B cell (primary cell): ENCODE data around the gene SNTA1. TPM values are rescaled to one million over a fixed set of nuclear protein-coding genes. Genes with fewer than 3 reads are reported as not detected.

Source experiments
- ATAC-seq: fragments of 200-7000 bp; cut with Tn5 transposase; one replicate; pipeline ENCODE4 v1.10.0; 2021; ENCODE audit warnings: low read depth, mild to moderate bottlenecking, moderate number of reproducible peaks, moderate library complexity
- CTCF ChIA-PET: fragments of 350-600 bp; sonication (Branson Sonifier 250); formaldehyde crosslinking; loops from one replicate; lab custom pipeline; 2021; ENCODE audit warnings: antibody characterized with exemption, inconsistent platforms; lab: Charles Lee
- POLR2A ChIA-PET: fragments of 350-600 bp; sonication (Branson Sonifier 250); formaldehyde crosslinking; loops from one replicate; lab custom pipeline; 2021; ENCODE audit warnings: antibody characterized with exemption; lab: Charles Lee
- DNase-seq: peaks from one replicate; pipeline ENCODE4 v3.0.0; 2013
- H2AFZ ChIP-seq: 2 replicates; pipeline ENCODE4 v1.6.1; 2012; ENCODE audit warnings: mild to moderate bottlenecking, low read depth, low read length; ENCODE audit not compliant: insufficient read depth, poor library complexity, severe bottlenecking
- H3K27ac ChIP-seq, 2 donors: 1 replicate in 1 of 2; 2 replicates in 1 of 2; pipeline ENCODE4 v1.5.1; 2012 to 2013; ENCODE audit warnings: low read length in 2 of 2, mild to moderate bottlenecking in 2 of 2, moderate library complexity in 1 of 2
- H3K27me3 ChIP-seq, 4 experiments: fragments of 200-600 bp in 1 of 4; sonication (generic) in 1 of 4; replicated peaks in 1 of 4; 1 replicate in 2 of 4; 2 replicates in 2 of 4; pipeline versions ENCODE4 v1.6.1 to v1.7.0; 2013 to 2016; ENCODE audit warnings: low read length in 3 of 4, mild to moderate bottlenecking in 2 of 4, mixed read lengths in 1 of 4, moderate library complexity in 1 of 4; ENCODE audit not compliant: insufficient read depth in 4 of 4, control insufficient read depth in 3 of 4; ENCODE audit errors: control extremely low read depth in 1 of 4
- H3K36me3 ChIP-seq, 2 experiments: replicated peaks in 1 of 2; 1 replicate in 1 of 2; 2 replicates in 1 of 2; pipeline versions ENCODE4 v1.6.1 to v1.7.1; 2013; ENCODE audit warnings: low read length in 1 of 2; ENCODE audit not compliant: insufficient read depth in 2 of 2, control insufficient read depth in 1 of 2; ENCODE audit errors: control extremely low read depth in 1 of 2, extremely low read depth in 1 of 2
- H3K4me1 ChIP-seq, 2 donors: fragments of 200-600 bp in 1 of 2; sonication (generic) in 1 of 2; 1 replicate in 1 of 2; 2 replicates in 1 of 2; pipeline versions ENCODE4 v1.5.1 to v1.6.1; 2013 to 2017; ENCODE audit warnings: low read length in 2 of 2; ENCODE audit not compliant: control insufficient read depth in 2 of 2, insufficient read depth in 2 of 2
- H3K4me2 ChIP-seq: replicated peaks from 2 replicates; pipeline ENCODE3; 2012; ENCODE audit warnings: mild to moderate bottlenecking, low read depth, low read length; ENCODE audit not compliant: poor library complexity, severe bottlenecking
- H3K4me3 ChIP-seq, 5 experiments: fragments of 200-600 bp in 1 of 5; sonication (generic) in 1 of 5; 1 replicate in 3 of 5; 2 replicates in 2 of 5; pipeline versions ENCODE4 v1.5.1 to v1.7.0; 2011 to 2016; ENCODE audit warnings: low read length in 4 of 5, mild to moderate bottlenecking in 4 of 5, low read depth in 2 of 5, control low read depth in 1 of 5, moderate library complexity in 1 of 5; ENCODE audit not compliant: insufficient read depth in 1 of 5; ENCODE audit errors: control extremely low read depth in 1 of 5, extremely low read depth in 1 of 5
- H3K79me2 ChIP-seq: fragments of 200-600 bp; sonication (generic); one replicate; pipeline ENCODE4 v1.6.0; 2016; ENCODE audit warnings: low read length; ENCODE audit not compliant: control insufficient read depth, insufficient read depth
- H3K9ac ChIP-seq: fragments of 200-600 bp; sonication (generic); 2 replicates; pipeline ENCODE4 v1.6.1; 2017; ENCODE audit warnings: mild to moderate bottlenecking, low read length, moderate library complexity
- H3K9me3 ChIP-seq, 3 donors: one replicate each; pipeline versions ENCODE4 v1.6.1 to v1.7.1; 2013; ENCODE audit warnings: low read length in 2 of 3; ENCODE audit not compliant: control insufficient read depth in 2 of 3, insufficient read depth in 1 of 3; ENCODE audit errors: control extremely low read depth in 1 of 3
- H4K20me1 ChIP-seq: 2 replicates; pipeline ENCODE4 v1.6.0; 2012; ENCODE audit warnings: mild to moderate bottlenecking, low read length; ENCODE audit not compliant: insufficient read depth, control insufficient read depth, poor library complexity, severe bottlenecking
- H3K27ac Mint-ChIP-seq: one replicate; pipeline ENCODE4 v1.8.0; 2021; ENCODE audit warnings: mixed read lengths
- H3K27me3 Mint-ChIP-seq: one replicate; pipeline ENCODE4 v1.8.0; 2021; ENCODE audit warnings: mixed read lengths
- H3K4me1 Mint-ChIP-seq: one replicate; pipeline ENCODE4 v1.8.0; 2021; ENCODE audit warnings: mixed read lengths
- H3K4me3 Mint-ChIP-seq: one replicate; pipeline ENCODE4 v1.8.0; 2021; ENCODE audit warnings: mixed read lengths
- H3K9me3 Mint-ChIP-seq: one replicate; pipeline ENCODE4 v1.8.0; 2022; ENCODE audit warnings: mixed read lengths; ENCODE audit not compliant: insufficient read depth
- CTCF ChIP-seq: fragments of 200-600 bp; IDR thresholded peaks from one replicate; pipeline ENCODE4 v1.8.0; 2022; ENCODE audit warnings: antibody characterized with exemption, mild to moderate bottlenecking
- EZH2 ChIP-seq: IDR thresholded peaks from 2 replicates; pipeline ENCODE4 v1.6.1; 2012; ENCODE audit warnings: borderline replicate concordance, low read depth, mild to moderate bottlenecking, moderate library complexity, low read length; ENCODE audit not compliant: insufficient read depth, poor library complexity, severe bottlenecking
- WGBS: methylation state at CpG from one replicate; pipeline ENCODE4 v1.1.5; 2013; ENCODE audit warnings: missing lambda C conversion rate; ENCODE audit not compliant: insufficient coverage; 5-methylcytosine and 5-hydroxymethylcytosine counted together
- intact Hi-C: fragments of 100-400 bp; cut with micrococcal nuclease; formaldehyde crosslinking; loops from one replicate; pipeline ENCODE4 v1.10.0; 2022
- polyA plus RNA-seq: library from polyadenylated mRNA; depleted of rRNA; stranded (reverse); fragments of >200 nt; gene quantifications from 2 replicates; pipeline ENCODE4 v1.2.3, GENCODE V29; 2012
- total RNA-seq, 2 donors: library from RNA; stranded (reverse); fragments of 120-200 nt in 1 of 2; gene quantifications; 1 replicate in 1 of 2; 2 replicates in 1 of 2; pipeline versions ENCODE4 v1.2.3 to v1.2.4, GENCODE V29; 2013 to 2022

Gene SNTA1
- total and polyA plus RNA-seq, 2 donors (not counting 1 experiment from before 2014, with no cell fraction given): 7.0 to 9.9 TPM

GRCh38 chr20:33373735-33374605 is 69.6 kb downstream of the SNTA1 start:
- Mint-ChIP-seq H3K27me3 (no peaks in the 10 kb centered on the region), H3K4me3 (no peak overlapping the region), H3K4me1 (peaks cover 4% of the 10 kb centered on the region), H3K27ac (no peak overlapping the region), H3K9me3 (no peaks in the 10 kb centered on the region)
- no peaks in the 10 kb centered on the region for H3K27me3 ChIP-seq
- no peak overlapping the region for H3K4me3 ChIP-seq
- TF ChIP-seq EZH2 (no peak), CTCF (no peak)
- no peak overlapping the region for H2AFZ ChIP-seq
- CTCF ChIA-PET: interaction anchor here (0.6 to 0.7 kb wide), 2 partner anchors 11 to 277 kb away, joined by 3 read pairs; no protein-coding TSS in a partner anchor
- H3K79me2 ChIP-seq: no peaks in the 10 kb centered on the region
- peaks cover 4 to 10% of the 10 kb centered on the region in 2 donors for H3K4me1 ChIP-seq
- H3K4me2 ChIP-seq: no peak overlapping the region
- H3K27ac ChIP-seq: no peak overlapping the region
- H4K20me1 ChIP-seq: no peaks in the 10 kb centered on the region
- H3K9me3 ChIP-seq: no peaks in the 10 kb centered on the region
- 95% methylated on average over 3 of the region's 4 CpGs for WGBS
- DNase-seq: no peak
- ATAC-seq: no peak
- H3K36me3 ChIP-seq: peaks cover 3 to 55% of the 10 kb centered on the region in 2 experiments
- no peak overlapping the region for H3K9ac ChIP-seq
- intact Hi-C loops: no loop called here
- POLR2A ChIA-PET: interaction anchor here (0.6 kb wide), 1 partner anchor 8 kb away, joined by 17 read pairs; no protein-coding TSS in a partner anchor

- Mint-ChIP-seq H3K27ac (no peak overlapping the region), H3K9me3 (no peaks in the 10 kb centered on the region), H3K4me1 (peaks cover 4% of the 10 kb centered on the region), H3K27me3 (no peaks in the 10 kb centered on the region), H3K4me3 (no peak overlapping the region)
- 100% methylated on average over 3 of the region's 4 CpGs for WGBS
- Histone ChIP-seq H3K4me3 (no peak overlapping the region), H3K27me3 (no peaks in the 10 kb centered on the region), H3K27ac (peak overlapping the region in 1 of 2 donors; percentile 36), H2AFZ (no peak overlapping the region), H3K9me3 (no peaks in the 10 kb centered on the region), H3K79me2 (no peaks in the 10 kb centered on the region), H3K4me1 (peaks cover 4 to 10% of the 10 kb centered on the region in 2 donors), H4K20me1 (no peaks in the 10 kb centered on the region), H3K4me2 (no peak overlapping the region), H3K9ac (no peak overlapping the region), H3K36me3 (peaks cover 3 to 49% of the 10 kb centered on the region in 2 experiments)
- TF ChIP-seq CTCF (no peak), EZH2 (no peak)
- ATAC-seq (no peak), DNase-seq (no peak)
- CTCF ChIA-PET: interaction anchor here (0.6 to 0.7 kb wide), 4 partner anchors 12 to 1474 kb away, joined by 3 to 4 read pairs (median 4); no protein-coding TSS in a partner anchor
- POLR2A ChIA-PET: no interaction called here
- intact Hi-C loops: no loop called here
Observed at GRCh38 chr20:33372993-33373441, 70.5 kb downstream of the SNTA1 start.
